GM21737 (cell line): ENCODE results near the gene U2AF2.

Source experiments
- ATAC-seq: cut with Tn5 transposase; IDR thresholded peaks from one replicate; pipeline ENCODE4 v1.9.1; 2021; ENCODE audit warnings: mild to moderate bottlenecking, moderate library complexity; ENCODE audit not compliant: unreplicated experiment

U2AF2 gene

DNA sequence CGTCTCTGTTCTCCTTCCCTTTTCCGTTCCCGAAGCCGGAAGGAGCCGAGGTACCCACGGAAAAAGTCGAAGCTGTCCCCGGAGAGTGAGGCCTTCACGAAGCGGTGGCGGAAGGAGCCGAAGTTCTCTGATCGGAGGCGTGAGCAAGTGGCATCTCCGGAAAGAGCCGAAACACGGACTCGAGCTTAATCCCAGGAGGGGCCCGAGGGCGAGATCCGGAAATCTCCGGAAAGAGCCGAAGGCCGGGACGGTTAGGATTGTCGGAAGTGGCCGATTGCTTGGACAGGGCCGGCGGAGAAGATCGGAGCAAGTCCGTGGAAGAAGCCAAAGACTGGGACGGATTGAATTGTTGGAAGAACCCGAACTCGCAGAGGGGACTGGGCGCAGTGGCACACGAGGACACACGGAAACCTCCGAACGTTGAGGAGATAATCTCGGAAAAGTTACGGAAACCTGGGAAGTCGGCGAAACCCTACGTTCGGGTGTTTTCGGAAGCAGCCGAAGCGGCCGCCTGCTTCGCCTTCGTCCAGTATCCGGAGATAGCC is 440 bp upstream of the U2AF2 start:
- peak; percentile 49 for ATAC-seq

- no peak for ATAC-seq
Measured at GRCh38 chr19:55655648-55656040, 809 bp downstream of the U2AF2 start.

DNA sequence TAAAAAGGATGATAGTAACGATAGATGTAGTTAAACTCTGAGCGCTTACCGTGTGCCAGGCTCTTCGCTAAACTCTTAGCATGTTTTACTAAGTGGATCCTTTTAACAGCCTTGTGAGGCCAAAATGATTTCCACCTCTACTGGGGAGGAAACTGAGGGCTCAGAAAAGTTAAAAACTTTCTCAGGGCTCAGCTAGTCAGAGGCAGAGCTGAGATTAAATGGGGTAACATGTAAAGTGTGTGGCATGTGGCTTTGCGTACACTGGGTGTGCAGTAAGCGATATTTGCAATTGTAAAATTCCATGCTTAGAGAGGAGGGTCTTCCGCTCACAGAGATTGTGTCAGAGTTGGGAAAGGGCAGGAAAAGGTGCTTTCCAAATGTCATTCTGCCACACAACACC is 1.7 kb downstream of the U2AF2 start:
- no peak for ATAC-seq

DNA sequence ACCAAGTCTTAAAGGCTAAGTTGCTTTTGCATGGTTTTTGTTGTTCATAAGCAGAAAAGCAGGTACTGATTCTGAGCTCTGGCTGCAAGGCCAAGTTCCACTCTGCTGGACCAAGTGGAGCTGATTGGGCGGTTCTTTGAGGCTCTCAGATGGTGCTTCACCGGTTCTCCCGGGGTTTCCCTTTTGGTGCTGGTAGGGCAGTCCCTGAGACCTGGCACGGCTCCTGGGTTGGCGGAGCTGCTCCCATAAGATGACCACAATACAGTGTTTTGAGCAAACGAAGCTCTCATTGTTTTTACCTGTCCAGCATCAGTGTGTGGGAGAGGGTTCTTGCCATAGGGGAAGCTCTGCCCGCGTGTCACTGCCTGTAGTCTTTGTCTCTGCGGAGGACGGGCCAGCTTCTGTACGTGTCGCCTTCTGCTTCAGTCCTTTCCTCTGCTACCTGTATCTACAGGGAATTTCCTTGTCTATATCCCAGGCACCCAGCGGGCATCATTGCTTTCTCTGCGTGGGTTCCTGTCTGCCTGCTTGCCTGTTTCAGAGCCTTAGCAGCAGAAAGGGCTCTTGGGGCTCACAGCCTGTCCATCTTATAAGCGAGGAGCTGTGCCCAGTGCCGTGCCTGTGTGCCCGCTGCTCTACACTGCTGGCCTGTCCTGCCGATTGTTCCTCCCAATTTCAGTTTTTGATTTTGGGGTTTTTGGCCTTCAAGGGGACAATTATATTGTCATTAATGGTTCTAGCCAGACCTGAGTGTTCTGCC is 2.3 kb downstream of the U2AF2 start:
- ATAC-seq: no peak

DNA sequence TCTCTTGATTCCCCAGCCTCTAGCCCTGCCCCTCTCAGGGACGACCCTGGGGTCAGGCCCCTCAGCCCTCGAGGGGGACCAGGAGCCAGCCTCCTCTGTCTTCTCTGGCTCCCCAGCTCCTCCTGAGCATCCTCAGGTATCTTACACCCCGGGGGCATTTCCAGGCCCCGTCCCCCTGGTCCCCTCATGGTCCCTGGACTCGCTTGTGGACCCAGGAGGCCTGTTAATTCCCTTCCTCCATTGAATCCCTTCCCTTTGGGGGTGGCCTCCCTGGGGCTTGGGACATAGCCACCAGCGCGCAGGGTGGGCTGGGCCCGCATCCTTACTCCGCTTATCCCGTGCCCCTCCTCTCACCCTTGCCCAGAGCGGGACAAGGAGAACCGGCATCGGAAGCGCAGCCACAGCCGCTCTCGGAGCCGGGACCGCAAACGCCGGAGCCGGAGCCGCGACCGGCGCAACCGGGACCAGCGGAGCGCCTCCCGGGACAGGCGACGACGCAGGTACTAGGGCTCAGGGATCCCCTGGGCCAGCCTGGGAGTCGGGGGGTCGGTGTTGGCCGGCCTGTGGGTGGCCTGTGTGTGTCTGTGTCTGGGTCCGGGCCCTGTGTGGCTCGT is 4.1 kb downstream of the U2AF2 start:
- ATAC-seq: no peak

DNA sequence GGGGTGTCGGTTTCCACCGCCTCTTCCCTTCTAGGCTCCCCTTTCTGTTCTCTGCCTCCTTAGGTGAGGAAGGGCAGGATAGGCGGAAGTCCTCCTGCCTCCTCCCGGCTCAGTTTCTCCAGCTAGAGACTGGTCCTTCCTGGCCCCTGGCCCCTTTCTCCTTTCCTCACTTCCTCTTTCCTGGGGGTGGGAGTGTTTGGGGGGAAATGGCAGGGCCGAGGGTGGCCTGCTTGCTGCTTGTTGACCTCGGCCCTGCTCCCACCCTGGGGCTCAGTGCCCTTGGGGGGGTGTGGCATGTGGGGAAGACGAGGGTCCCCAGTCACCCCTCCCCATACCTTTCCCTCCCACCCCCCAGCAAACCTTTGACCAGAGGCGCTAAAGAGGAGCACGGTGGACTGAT is 5.0 kb downstream of the U2AF2 start:
- no peak for ATAC-seq

DNA sequence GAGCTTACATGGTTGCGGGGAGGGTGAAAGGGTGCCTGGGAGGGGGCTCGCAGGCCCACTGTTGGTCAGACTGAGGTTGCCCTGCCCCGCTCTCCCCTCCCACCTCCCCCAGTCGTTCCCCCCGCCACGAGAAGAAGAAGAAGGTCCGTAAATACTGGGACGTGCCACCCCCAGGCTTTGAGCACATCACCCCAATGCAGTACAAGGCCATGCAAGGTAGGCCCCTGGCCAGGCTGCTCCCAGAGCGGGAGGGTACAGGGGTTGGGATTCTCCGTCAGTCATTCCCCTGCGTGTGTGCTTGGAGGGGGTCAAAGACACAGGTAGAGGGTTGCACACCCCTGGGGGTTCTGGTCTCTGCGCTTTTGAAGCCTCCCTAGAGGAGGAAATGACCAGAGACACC is 5.6 kb downstream of the U2AF2 start:
- ATAC-seq: no peak

DNA sequence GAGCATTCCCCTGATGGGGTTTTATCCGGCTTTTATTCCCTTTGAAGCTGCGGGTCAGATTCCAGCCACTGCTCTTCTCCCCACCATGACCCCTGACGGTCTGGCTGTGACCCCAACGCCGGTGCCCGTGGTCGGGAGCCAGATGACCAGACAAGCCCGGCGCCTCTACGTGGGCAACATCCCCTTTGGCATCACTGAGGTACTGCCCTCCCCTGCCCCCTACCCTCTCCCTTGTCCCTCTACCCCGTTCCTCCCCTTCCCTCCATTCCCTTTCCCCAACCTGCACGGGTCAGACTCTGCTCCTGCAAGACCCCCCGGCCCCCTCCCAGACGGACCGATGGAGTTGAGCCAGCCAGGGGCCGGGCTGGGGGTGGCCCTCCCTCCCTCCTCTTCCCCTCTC is 6.2 kb downstream of the U2AF2 start:
- no peak for ATAC-seq

DNA sequence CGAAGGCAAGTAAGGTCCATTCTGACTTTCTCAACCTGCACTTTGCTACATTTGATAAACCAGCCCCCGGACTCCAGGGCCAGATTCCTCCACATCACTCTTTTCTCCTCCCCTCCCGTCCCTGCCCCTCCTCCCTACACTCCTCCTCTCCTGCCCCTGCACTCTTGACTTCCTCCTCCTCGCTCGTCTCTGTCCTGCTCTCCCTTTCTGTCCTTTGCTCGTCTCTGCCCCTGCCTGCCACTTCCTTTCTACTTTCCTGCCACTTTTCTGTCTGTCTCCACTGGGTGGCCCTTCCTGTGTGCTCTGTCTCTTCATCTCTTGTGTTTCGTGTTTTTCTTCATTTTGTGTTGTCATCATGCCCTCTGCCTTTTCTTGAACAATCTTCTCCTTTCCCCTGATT is 7.0 kb downstream of the U2AF2 start:
- ATAC-seq: no peak

DNA sequence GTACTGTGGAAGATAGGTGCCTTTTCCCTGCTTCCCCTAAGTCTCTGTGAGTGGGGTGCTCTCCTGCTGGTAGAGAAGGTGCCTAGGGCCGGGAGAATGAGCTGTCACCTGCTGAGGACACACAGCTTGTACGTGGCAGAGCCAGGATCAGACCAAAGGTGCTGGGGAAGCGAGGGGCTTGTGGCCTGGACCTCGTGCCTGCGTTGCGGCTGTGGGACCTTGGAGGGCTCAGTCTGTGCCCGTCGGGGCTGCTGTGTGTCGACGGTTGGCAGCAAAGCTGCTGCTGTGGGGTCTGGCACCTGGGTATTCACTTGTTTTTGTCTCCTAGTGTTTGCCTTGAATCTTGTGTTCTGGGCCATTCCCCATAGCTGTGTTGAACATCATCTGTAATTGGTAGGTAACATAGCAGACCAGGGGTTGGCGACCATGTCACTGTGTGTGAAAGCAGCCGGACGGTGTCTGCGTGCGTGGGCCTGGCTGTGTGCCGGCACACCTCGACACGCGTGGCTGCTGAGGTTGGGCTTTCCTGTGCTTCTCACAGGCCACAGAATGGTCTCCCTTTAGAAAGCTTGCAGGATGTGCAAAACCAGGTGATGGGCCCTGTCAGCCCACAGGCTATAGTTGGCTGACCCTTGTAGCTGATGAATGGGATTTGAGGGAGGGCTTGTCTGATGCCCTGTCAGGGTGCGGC is 9.2 kb downstream of the U2AF2 start:
- ATAC-seq: no peak

DNA sequence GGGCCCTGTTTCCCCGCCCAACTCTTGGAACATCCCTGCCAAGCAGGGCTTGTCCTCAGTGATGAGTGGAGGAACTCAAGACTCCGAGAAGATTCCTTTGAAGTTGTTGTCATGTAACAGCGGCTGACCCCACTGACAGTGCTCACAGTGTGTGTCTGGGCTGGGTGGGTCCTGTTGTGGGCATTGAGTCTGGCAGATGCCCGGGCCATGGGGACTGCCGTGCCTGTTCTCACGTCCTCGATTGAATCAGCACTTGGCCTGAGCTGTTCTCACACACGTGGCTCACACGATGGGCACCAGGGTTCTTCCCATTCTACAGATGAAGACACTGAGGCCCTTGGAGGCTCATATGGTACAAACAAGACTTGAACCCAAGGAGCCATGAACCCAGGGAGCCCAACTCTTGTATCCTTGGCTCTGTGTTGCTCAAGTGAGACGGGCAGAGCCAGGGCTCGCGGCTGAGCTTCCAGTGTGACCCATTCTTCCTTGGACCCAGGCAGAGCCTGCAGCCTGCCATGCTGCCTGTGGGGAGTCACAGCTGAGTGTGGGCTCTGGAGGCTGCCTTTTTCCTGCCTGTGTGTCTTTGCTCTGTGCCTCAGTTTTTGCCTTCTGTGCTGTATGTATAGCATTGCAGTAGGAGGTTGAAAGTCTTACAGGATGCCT is 11.6 kb downstream of the U2AF2 start:
- ATAC-seq: no peak

- ATAC-seq: no peak
Measured at GRCh38 chr19:55667006-55667381, 12.2 kb downstream of the U2AF2 start.

- ATAC-seq: no peak
Measured at GRCh38 chr19:55667511-55667910, 12.7 kb downstream of the U2AF2 start.

DNA sequence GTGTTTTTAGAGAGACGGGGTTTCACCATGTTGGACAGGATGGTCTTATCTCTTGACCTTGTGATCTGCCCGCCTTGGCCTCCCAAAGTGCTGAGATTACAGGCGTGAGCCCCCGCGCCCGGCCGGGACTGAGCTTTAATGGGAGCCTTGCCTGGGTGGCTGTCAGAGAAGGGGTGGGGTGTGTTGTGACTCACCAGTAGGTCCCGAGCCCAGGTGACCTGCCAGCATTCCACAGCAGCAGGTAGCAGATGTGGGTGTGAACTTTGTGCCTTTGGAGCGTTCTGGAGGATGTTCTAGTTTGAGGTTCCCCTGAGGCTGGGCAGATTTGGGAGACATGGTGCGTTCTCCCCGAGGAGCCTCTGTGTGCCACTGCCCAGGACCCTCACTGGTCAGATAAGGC is 13.1 kb downstream of the U2AF2 start:
- ATAC-seq: no peak

DNA sequence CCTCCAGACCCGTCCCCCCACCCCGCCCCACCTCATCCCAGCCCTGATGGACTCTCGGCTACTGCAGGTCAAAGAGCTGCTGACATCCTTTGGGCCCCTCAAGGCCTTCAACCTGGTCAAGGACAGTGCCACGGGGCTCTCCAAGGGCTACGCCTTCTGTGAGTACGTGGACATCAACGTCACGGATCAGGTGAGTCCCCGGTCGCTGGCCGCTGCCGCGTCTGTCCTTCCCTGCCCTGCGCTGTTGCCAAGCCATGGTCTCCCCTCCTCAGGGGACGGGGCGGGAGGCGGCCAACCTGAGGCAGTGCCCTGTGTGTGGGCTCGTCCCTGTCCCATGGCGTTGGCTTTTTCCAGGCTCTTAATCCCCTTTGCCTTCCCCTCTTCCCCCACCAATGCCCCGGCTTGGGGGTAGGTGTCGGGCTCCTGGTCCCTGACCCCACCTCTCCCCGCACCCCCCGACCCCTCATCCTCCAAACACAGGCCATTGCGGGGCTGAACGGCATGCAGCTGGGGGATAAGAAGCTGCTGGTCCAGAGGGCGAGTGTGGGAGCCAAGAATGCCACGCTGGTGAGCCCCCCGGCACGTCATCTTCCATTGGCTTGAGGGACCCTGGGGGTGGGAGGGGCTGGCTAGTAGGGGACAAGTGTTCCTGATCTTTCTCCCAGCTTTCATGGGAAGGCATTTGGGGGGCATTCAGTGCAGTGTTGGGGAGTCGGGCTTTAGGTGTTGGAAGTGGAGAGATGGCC is 13.9 kb downstream of the U2AF2 start:
- ATAC-seq: no peak

GRCh38 chr19:55669418-55670279 is 14.8 kb downstream of the U2AF2 start:
- no peak for ATAC-seq

GRCh38 chr19:55670280-55671053 is 15.6 kb downstream of the U2AF2 start:
- ATAC-seq: no peak

DNA sequence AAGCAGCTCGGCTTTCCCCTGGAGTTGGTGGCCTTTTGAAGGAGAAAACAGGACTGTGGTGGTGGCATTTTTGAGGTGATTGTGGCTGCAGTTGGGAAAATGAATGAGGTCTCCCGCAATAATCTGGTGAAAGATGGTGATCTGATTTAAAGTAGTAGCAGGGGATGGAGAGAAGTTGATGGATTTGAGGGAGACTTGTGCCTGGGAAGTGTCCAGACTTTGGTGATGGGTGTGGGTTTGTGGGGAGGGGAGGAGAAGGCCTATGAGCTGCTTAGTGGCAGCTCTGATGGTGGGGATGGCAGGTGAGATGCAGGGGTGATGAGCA is 16.2 kb downstream of the U2AF2 start:
- ATAC-seq: no peak

DNA sequence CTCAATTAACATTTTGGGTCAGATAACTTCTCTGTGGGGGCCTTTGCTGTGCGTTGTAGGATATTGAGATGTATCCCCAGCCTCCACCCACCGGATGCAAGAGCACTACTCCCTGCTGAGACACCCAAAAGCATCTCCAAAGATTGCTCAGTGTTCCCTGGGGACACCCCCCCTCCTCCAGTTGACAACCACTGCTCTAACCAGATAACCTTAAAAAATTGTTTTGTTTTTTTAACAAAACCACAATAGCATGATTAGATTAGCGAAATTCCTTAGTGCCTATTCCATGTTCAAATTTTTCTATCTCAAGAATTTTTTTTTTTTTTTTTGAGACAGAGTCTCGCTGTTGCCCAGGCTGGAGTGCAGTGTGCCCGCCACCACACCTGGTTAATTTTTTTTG is 17.6 kb downstream of the U2AF2 start:
- no peak for ATAC-seq
